Stimulated activated CD4-positive, alpha-beta T cell treated with anti-CD3 and anti-CD28 coated beads, Interleukin-12 subunit alpha, Interleukin-12 subunit beta, amount 100 ng/mL, for 48 hours (primary cell): ENCODE results near the gene ILKAP.

Experiments used
- DNase-seq, 3 donors: peaks; one replicate each; pipeline ENCODE4 v3.0.0-alpha.2; 2020; ENCODE audit warnings: low read depth in 2 of 3, low spot score in 1 of 3

Gene ILKAP

DNA sequence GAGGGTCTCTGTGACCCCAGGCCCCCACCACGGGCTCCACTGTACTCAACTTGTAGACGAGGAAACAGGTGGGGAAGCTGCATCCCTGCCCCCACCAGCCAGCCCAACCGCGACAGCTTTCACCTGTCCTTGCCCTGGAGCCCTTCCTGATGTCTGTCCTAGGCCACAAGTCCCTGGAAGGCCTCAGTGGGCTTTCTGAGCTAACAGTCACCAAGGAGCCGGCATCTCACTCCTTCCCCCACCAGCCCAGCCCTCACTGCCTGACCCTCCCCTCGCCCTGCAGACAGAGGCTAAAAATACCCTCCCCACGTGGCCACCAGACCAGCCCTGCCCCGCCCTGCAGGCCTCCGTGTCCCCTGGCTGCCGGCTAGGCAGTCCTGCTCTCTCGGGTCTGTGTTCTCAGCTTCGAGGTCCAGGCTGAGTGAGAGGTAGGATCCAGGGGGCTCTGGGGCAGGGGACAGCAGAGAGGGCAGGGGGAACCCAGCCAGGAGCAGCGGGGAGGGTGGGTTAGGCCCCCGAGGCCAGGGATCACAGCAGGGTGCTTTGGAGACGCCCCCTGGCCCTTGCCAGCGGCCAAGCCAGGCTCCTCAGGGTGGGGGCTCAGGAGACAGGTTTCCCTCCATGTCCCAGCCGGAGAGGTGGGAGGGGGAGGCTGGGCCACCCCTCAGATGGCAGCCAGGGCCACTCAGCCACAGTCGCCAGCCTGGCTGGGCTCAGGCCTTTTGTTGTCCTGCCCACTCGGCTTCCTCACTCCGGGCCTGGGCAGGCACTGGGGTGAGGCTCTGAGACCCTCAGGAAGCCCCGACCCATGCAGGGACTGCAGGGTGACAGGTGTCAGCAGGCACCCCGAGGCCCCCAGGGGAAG lies 64.9 kb downstream of the ILKAP start, which contains the start of gene KLHL30:
Gene KLHL30 (plus strand): TSS at position 338 of the 865 bp plus-strand sequence. CDS start 2,087 bp downstream, outside the sequence.
- DNase-seq = no peak

- DNase-seq = no peak
Measured at GRCh38 chr2:238137885-238138284, 65.6 kb downstream of the ILKAP start.

DNA sequence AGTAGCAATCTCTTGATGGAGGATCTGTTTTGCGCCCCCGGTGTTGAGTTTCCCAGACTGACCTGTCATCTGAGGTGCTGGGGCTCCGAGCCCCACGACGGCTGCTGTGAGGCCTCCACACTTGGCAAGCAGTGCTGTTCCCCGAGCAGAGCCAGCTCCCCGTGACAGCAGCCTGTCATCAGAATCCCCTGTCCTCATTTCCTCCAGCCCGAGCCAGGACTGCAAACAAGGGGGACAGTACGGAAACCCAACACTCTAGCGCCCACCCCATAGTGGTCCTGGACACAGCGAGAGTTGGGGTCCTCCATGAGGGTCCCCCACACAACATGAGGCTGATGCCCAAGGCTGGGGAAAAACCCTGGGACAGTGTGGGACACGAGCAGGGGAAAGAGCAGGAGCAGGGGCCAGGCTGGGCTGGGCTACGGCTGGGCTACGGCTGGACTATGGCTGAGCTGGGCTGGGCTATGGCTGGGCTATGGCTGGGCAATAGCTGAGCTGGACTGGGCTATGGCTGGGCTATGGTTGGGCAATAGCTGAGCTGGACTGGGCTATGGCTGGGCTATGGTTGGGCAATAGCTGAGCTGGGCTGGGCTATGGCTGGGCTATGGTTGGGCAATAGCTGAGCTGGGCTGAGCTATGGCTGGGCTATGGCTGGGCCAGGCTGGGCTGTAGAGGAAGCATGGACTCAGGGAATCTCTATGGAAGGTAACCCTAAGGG lies 66.5 kb downstream of the ILKAP start:
- no peak for DNase-seq

GRCh38 chr2:238135601-238136150 lies 67.8 kb downstream of the ILKAP start:
- no peak for DNase-seq

GRCh38 chr2:238134393-238134785 lies 69.1 kb downstream of the ILKAP start:
- no peak for DNase-seq

DNA sequence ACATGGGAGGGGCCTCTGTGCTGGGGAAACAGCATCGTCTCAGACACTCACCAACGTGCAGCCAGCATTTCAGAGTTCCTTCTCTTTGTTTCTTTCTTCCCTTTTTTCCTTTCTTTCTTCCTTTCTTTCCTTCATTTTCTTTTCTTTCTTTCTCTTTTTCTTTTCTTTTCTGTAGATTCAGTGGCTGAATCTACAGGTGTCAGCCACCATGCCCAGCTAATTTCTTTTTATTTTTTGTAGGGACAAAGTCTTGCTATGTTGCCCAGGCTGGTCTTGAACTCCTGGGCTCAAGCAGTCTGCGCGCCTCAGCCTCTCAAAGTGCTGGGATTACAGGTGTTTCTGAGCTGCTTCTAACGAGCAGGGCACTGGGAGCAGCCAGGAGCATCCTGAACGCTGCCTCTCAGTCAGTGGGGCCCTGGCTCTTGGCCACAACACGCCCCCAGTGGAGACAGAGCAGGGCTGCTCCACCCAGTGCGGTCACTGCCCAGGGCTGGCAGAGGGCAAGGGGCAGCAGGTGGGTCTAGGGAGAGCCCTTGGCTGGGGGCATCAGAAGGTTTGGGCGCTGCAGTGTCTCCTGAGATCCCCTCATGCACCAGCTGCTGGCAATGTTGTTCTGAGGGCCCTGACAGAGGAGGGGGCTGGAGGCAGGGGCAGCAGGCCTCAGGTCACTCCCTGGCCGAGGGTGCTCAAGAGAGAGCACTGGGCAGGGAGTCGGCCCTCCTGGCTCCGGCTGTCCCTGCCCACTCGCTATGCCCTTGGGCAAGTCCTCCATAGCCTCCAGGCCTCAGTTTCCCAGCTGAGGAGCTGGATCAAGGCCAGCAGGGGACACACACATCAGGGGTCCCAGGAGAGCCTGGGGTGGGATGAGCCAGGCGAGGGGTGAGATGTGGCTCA lies 69.7 kb downstream of the ILKAP start:
- DNase-seq = no peak

GRCh38 chr2:238132463-238133450 lies 70.7 kb downstream of the ILKAP start:
- no peak for DNase-seq

DNA sequence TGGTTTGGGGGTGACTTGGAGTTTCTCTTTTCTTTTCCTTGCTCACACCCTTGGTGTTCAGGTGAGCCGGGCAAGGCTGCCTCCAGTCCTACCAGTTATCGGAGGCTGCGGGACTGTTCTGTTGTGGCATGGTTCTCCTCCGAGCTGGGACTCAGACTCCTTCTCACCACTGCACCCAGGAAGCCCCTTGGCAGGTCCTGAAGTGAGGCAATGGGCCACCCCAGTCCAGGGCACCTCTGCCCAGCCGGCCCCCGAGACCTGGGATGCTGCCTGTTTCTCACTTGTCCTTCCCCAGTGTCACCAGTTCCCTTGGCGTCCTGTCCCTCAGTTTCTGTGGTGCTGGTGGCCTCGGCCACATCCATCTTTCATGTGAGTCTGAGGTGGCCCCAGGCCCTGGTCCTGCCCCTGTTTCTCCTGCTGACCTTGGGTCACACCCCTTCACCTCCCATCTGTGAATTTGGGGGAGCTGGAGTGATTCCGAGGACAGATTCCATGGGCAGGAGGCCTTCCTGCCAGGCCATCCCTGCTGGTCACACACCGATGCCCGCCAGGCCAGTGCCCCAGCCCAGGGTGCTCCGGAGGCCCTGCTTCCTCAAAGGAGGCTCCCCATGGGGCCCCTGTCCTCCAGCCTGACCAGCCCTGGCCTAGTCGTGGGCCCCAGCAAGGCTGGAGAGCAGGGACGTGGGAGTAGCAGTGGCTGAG lies 71.6 kb downstream of the ILKAP start:
- DNase-seq = no peak

DNA sequence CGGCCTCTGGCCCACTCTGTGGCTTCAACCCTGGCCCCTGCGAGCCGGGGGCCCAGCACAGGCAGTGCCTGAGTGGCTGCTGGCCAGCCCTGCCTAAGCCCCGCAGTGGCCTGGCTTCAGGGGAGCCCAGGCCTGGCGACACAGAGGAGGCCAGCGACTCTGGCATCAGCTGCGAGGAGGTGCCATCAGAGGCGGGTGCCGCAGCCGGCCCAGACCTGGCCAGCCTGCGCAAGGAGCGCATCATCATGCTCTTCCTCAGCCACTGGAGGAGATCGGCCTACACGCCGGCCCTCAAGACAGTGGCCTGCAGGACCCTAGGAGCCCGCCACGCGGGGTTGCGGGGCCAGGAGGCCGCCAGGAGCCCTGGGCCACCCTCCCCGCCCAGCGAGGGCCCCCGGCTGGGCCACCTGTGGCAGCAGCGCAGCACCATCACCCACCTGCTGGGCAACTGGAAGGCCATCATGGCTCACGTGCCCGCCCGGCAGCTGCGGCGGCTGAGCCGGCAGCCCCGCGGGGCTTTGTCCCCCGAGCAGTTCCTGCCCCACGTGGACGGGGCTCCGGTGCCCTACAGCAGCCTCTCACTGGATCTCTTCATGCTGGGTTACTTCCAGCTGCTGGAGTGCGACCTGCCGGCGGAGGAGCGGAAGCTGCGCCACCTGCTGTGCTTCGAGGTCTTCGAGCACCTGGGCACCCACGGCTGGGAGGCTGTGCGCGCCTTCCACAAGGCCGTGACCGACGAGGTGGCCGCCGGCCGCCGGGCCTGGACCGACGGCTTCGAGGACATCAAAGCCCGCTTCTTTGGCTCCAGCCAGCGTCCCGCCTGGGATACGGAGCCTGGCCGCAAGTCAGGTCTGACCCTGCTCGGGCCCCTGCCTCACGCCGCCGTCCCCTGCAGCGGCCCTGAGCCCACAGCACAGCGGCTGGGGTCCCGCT lies 72.5 kb downstream of the ILKAP start:
- DNase-seq = no peak

DNA sequence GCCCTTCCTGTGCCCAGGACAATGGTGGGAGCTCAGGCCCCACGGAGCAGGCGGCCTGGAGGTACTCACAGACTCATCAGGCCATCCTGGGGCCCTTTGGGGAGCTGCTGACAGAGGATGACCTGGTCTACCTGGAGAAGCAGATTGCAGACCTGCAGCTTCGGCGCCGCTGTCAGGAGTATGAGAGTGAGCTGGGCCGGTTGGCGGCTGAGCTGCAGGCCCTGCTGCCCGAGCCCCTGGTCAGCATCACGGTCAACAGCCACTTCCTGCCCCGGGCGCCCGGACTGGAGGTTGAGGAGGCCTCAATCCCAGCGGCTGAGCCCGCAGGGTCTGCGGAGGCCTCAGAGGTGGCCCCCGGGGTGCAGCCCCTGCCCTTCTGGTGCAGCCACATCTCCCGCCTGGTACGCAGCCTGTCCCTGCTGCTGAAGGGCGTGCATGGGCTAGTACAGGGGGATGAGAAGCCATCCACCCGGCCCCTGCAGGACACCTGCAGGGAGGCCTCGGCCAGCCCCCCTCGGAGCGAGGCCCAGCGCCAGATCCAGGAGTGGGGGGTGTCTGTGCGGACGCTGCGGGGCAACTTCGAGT lies 73.3 kb downstream of the ILKAP start:
- DNase-seq = no peak

- DNase-seq = no peak
Measured at GRCh38 chr2:238129166-238130010, 74.1 kb downstream of the ILKAP start.

- DNase-seq = no peak
Measured at GRCh38 chr2:238128534-238129001, 74.9 kb downstream of the ILKAP start.

DNA sequence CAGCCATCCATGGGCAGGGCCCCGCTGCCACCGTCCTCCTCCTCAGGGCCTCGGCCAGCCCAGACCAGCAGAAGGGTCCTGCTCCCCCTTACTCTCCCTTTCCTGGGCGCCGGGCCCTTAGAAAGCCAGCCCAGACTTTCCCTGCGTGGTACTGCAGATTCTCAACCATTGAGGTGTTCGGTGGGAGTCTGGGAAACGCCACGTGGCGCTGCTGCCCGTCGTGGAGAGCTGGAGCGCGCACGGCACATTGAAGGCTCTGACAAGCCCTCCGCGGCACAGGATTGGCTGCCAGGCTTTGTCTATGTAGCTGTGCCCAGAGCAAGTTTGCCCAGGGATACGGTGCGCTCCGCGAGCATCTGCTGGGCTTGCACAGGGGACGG lies 75.4 kb downstream of the ILKAP start:
- no peak for DNase-seq

DNA sequence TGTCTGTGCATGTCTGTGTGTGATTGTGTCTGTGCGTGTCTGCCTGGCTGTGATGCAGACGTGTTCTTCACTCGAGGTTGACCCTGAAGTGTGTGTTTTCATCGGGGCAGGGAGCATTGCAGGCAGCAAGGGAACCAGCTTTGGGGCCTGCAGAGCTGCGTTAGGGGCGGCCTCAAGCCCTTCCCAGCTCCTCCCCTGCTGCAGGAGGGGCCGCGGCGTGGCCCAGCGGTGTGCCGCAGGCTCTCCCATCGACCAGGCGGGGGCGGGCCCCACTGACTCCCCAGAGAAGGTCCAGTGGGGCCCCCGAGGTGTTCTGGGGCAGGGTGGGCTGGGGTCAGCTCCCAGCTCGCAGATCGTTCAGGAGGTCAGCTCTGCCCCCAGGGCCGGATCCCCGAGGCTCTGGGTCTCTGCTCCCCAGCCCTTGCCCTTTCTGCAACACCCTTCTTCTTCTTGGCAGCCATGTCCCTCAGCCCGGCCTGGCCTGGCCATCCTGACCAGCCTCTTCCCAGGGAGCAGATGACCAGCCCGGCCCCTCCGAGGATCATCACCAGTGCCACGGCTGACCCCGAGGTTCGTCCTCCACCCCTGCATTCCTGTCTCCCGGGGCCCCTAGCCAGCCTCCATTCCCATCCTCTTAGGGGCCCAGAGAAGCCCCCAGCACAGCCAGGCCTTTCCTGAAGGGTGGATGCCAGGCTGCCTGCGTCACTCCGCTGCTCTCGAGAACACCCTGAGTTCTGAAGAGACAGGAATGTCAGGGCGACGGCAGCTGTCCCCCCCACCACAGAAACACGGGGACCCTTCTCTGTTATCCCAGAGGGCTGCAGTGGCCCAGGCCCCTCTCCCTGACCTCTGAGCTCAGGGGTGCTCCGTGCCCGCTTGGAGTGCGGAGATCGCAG lies 76.1 kb downstream of the ILKAP start:
- DNase-seq = no peak

DNA sequence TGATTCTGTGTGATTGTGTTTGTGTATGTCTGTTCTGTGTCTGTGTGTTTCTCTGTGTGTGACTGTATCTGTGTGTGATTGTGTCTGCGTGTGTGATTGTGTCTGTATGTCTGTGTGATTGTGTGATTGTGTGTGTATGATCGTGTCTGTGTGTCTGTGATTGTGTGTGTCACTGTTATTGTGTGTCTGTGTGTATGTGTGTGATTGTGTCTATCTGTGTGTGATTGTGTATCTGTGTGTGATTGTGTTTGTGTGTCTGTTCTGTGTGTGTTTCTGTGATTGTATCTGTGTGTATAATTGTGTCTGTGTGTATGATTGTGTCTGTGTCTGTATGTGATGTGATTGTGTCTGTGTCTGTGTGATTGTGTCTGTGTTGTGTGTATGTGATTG lies 76.7 kb downstream of the ILKAP start:
- DNase-seq = no peak

- DNase-seq = no peak
Measured at GRCh38 chr2:238126338-238126737, 77.2 kb downstream of the ILKAP start.
